OCI-LY1 (cell line): ENCODE data around the gene GAB4.

Experiments used
- CTCF ChIP-seq: fragments of 200-600 bp; sonication (generic), shearing (Covaris generic); IDR thresholded peaks from 2 replicates; pipeline ENCODE4 v1.5.1; 2017; ENCODE audit warnings: mild to moderate bottlenecking, antibody characterized with exemption, low read length, moderate library complexity, mixed read lengths
- EZH2 ChIP-seq: fragments of 200-600 bp; sonication (generic), shearing (Covaris generic); IDR thresholded peaks from 2 replicates; pipeline ENCODE4 v1.8.0; 2017; ENCODE audit warnings: borderline replicate concordance, mixed run types, mild to moderate bottlenecking, antibody characterized with exemption, low read length, moderate library complexity, mixed read lengths

- peak; percentile 90 for TF ChIP-seq CTCF
- no peak for TF ChIP-seq EZH2
Observed at GRCh38 chr22:16917144-16918003, 90.6 kb downstream of the GAB4 start.
